SK-MEL-5 (cell line): ENCODE measurements around the gene C9orf43. TPM values are rescaled to one million over a fixed set of nuclear protein-coding genes. Genes with fewer than 3 reads are reported as not detected.

ENCODE experiments used
- DNase-seq: peaks from one replicate; pipeline ENCODE4 v3.0.0-alpha.2; 2016; ENCODE audit warnings: low read depth, low spot score
- in situ Hi-C: cut with HindIII; loops from 2 replicates; pipeline ENCODE4 v1.10.0; 2016; ENCODE audit warnings: low sequenced_read_pairs, high pct_unique_total_duplicates, low pct_unique_long_range_greater_than_20kb
- total RNA-seq: library from RNA; depleted of rRNA; stranded (reverse); fragments of >200 nt; shearing (Covaris generic); gene quantifications from 2 replicates; pipeline ENCODE4 v1.2.3, GENCODE V29; 2014

The C9orf43 gene
- total RNA-seq, 1 experiment from 2014 or later, result 1.1 TPM

GRCh38 chr9:113449376-113449775 lies 38.8 kb downstream of the C9orf43 start:
- in situ Hi-C loops, result no loop called here
- DNase-seq, result no peak

GRCh38 chr9:113452113-113452605 lies 41.6 kb downstream of the C9orf43 start:
- no peak for DNase-seq
- in situ Hi-C loops, result no loop called here

GRCh38 chr9:113454914-113455761 lies 44.6 kb downstream of the C9orf43 start:
- in situ Hi-C loops, result no loop called here
- peak; percentile 28 for DNase-seq

DNA sequence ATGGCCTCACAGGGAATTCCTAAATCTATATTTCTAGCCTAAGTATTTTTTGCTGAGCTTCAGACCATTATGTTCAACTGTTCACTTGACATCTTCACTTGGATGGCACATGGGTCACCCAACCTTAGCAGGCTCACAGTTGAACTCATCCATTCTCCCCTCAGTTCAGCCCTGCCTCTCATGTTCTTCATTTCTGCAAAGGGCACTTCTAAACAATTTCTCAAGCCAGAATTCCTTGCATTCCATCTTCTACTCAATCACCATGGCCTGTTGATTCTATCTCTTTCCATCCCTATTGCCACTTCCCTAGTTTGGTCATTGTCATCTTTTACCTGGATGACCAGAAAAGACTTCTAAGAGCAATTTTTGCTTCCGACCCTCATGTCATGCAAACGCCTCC lies 45.7 kb downstream of the C9orf43 start:
- in situ Hi-C loops, result no loop called here
- DNase-seq, result no peak

DNA sequence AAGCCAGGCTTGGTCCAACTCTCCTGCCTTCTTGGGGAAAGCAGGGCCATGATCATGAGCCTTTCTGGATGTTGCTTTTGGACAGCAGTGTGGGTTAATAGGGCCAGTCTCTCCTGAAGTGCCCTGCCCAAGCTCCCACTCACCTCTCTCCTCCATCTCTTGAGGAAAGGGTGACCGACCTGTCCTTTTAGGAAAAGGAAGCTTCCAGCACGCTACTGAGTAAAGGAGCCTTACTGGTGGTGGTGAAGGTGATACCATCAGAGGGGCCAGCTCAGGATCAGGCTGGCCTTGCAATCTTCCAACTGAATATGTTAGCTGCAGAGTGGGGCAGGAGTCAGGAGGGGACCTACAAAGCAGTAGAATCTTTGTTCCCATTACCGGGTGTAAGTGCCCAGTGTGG lies 50.7 kb downstream of the C9orf43 start:
- in situ Hi-C loops, result no loop called here

GRCh38 chr9:113461943-113462342 lies 51.4 kb downstream of the C9orf43 start:
- in situ Hi-C loops, result no loop called here

More for the DNA sequence above, 50.7 kb downstream of the C9orf43 start:
- no peak for DNase-seq

GRCh38 chr9:113462781-113463286 lies 52.3 kb downstream of the C9orf43 start:
- in situ Hi-C loops, result no loop called here
- no peak for DNase-seq

More at GRCh38 chr9:113461943-113462342, 51.4 kb downstream of the C9orf43 start:
- DNase-seq, result no peak

- DNase-seq, result no peak
These were observed 53.1 kb downstream of the C9orf43 start, which contains the start of gene RGS3 for GRCh38 chr9:113463418-113464285. Gene RGS3 (plus strand): TSS chr9:113463727. CDS start chr9:113463803, 76 bp downstream.

DNA sequence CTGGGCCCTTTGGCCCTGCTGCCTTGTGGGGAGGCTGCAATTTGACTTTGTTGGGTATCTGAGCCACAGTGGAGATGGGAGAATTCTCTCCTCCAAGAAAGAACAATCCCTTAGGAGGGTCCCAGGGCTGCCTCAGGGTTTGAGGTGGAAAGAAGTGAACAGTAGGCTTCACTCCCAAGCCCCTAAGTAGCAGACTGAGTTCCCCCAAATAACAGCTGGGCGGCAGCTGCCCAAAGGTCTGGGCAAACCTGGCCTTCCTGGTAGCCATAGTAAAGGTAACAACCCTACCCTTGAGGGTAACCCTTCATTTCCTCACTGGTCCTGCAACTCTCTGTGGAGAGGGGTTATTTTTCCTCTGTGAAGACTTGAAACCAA lies 53.7 kb downstream of the C9orf43 start:
- in situ Hi-C loops, result no loop called here
- DNase-seq, result no peak

More at GRCh38 chr9:113463418-113464285, 53.1 kb downstream of the C9orf43 start, which contains the start of gene RGS3:
- in situ Hi-C loops, result no loop called here

GRCh38 chr9:113465599-113466140 lies 55.1 kb downstream of the C9orf43 start:
- no peak for DNase-seq
- in situ Hi-C loops, result no loop called here

GRCh38 chr9:113467183-113467582 lies 56.6 kb downstream of the C9orf43 start:
- no peak for DNase-seq
- in situ Hi-C loops, result no loop called here

DNA sequence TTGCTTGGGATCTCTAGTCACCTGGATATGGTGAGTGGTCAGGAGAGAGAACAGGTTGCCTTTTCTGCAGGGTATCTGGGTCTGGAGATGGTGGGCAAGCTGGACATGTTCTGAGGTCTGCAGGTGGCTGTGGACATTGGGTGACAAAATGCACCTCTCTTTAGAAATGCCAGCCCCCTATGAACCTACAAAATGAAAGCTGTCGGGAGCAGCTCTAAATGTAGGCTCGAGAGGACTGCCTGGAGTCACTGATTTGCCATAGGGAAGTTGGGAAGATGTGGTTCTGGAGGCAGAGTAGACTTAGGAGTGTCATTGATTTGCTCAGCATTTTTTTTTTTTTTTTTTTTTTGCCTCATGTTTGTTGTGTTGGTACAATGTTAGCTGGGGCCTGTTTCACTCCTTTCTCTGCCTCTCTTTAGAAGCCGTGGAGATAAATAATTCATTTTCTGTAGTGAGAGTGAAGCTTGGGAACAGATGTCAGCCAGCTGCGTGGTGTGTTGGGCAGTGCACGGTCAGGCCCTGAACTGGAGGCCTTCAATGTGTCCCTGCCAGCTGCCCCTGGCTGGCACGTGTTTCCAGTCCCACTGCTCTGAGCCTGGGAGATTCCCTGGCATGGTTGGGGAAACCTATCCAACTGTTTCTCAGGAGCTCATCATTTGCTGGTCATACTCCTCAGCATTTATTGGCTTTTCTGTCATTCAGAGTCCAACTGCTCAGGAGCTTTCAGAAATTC lies 58.3 kb downstream of the C9orf43 start:
- in situ Hi-C loops, result no loop called here
- DNase-seq, result no peak

GRCh38 chr9:113471143-113471542 lies 60.6 kb downstream of the C9orf43 start:
- DNase-seq, result no peak
- in situ Hi-C loops, result no loop called here

- in situ Hi-C loops, result no loop called here
These were observed 61.0 kb downstream of the C9orf43 start for GRCh38 chr9:113471566-113471965.

GRCh38 chr9:113472199-113472598 lies 61.7 kb downstream of the C9orf43 start:
- no peak for DNase-seq
- in situ Hi-C loops, result no loop called here

More at GRCh38 chr9:113471566-113471965, 61.0 kb downstream of the C9orf43 start:
- DNase-seq, result no peak

- no peak for DNase-seq
- in situ Hi-C loops, result no loop called here
These were observed 63.9 kb downstream of the C9orf43 start for GRCh38 chr9:113474360-113475028.

GRCh38 chr9:113475031-113475430 lies 64.5 kb downstream of the C9orf43 start:
- in situ Hi-C loops, result no loop called here
- DNase-seq, result no peak
